SK-N-SH (cell line): ENCODE measurements around the gene ORM1.

Experiments
- EP300 ChIP-seq, 2 experiments: IDR thresholded peaks; 2 replicates each; pipeline versions ENCODE4 v1.4.0 to v1.6.1; 2012; ENCODE audit warnings: borderline replicate concordance in 1 of 2, low read depth in 1 of 2, low read length in 1 of 2
- FOXJ3 ChIP-seq: sonication (generic); formaldehyde crosslinking; IDR thresholded peaks from 2 replicates; pipeline ENCODE4 v1.5.1; 2020; ENCODE audit warnings: mild to moderate bottlenecking, missing genetic modification reagents
- GATA2 ChIP-seq: sonication (generic); formaldehyde crosslinking; IDR thresholded peaks from 2 replicates; pipeline ENCODE4 v1.5.0; 2020; ENCODE audit warnings: mild to moderate bottlenecking, missing genetic modification reagents
- JUND ChIP-seq: IDR thresholded peaks from 2 replicates; pipeline ENCODE4 v1.4.0; 2012
- NRF1 ChIP-seq: IDR thresholded peaks from 2 replicates; pipeline ENCODE4 v1.6.1; 2012; ENCODE audit warnings: low read depth, mild to moderate bottlenecking, low read length
- POLR2AphosphoS5 ChIP-seq: IDR thresholded peaks from 2 replicates; pipeline ENCODE4 v1.6.1; 2012; ENCODE audit warnings: low read depth, low read length
- RFX5 ChIP-seq: IDR thresholded peaks from 2 replicates; pipeline ENCODE4 v1.6.1; 2012; ENCODE audit warnings: mild to moderate bottlenecking, improper control_type of control experiment, low read length
- SIN3A ChIP-seq: IDR thresholded peaks from 2 replicates; pipeline ENCODE4 v1.6.1; 2012; ENCODE audit warnings: low read depth, mild to moderate bottlenecking, low read length, moderate library complexity, borderline replicate concordance
- TF ChIP-seq, protein P1 (sequence below): fragments of 150-350 bp; IDR thresholded peaks from 2 replicates; pipeline ENCODE4 v1.6.1; 2017; ENCODE audit warnings: antibody characterized with exemption, low read length, low read depth, borderline replicate concordance
- TF ChIP-seq, protein P2 (sequence below): fragments of 200-600 bp; sonication (generic); IDR thresholded peaks from 2 replicates; pipeline ENCODE4 v1.6.1; 2017; ENCODE audit warnings: antibody characterized with exemption, mild to moderate bottlenecking, moderate library complexity
- TF ChIP-seq, protein P3 (sequence below): IDR thresholded peaks from 2 replicates; pipeline ENCODE4 v1.6.1; 2012; ENCODE audit warnings: mild to moderate bottlenecking, low read depth, low read length, moderate library complexity

DNA sequence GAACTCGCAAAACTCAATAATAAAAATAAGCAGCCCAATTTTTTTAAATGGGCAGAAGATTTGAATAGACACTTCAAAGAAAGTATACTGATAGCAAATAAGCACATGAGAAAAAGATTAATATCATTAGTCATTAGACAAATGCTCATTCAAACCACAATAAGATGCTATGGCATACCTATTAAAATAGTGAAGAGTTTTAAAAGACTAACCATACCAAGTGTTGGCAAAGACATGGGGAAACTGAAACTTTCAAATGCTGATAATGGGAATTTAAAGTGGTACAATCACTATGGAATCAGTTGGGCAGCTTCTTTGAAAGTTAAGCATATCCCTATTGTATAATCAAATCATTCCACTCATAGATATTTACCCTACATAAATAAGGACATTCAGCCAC, 26.6 kb upstream of the ORM1 start:
- TF ChIP-seq FOXJ3 (CRISPR knock-in tag) = no peak
- no peak for TF ChIP-seq RFX5
- TF ChIP-seq GATA2 (CRISPR knock-in tag) = no peak
- TF ChIP-seq SIN3A = no peak
- no peak for TF ChIP-seq EP300 (IDR thresholded peaks at IDR 0.05; ENCODE audit: borderline replicate concordance in 1 of 2, low read depth in 1 of 2, low read length in 1 of 2)
- TF ChIP-seq, protein P1, sequence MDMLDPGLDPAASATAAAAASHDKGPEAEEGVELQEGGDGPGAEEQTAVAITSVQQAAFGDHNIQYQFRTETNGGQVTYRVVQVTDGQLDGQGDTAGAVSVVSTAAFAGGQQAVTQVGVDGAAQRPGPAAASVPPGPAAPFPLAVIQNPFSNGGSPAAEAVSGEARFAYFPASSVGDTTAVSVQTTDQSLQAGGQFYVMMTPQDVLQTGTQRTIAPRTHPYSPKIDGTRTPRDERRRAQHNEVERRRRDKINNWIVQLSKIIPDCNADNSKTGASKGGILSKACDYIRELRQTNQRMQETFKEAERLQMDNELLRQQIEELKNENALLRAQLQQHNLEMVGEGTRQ = no peak
- no peak for TF ChIP-seq JUND
- TF ChIP-seq, protein P2, sequence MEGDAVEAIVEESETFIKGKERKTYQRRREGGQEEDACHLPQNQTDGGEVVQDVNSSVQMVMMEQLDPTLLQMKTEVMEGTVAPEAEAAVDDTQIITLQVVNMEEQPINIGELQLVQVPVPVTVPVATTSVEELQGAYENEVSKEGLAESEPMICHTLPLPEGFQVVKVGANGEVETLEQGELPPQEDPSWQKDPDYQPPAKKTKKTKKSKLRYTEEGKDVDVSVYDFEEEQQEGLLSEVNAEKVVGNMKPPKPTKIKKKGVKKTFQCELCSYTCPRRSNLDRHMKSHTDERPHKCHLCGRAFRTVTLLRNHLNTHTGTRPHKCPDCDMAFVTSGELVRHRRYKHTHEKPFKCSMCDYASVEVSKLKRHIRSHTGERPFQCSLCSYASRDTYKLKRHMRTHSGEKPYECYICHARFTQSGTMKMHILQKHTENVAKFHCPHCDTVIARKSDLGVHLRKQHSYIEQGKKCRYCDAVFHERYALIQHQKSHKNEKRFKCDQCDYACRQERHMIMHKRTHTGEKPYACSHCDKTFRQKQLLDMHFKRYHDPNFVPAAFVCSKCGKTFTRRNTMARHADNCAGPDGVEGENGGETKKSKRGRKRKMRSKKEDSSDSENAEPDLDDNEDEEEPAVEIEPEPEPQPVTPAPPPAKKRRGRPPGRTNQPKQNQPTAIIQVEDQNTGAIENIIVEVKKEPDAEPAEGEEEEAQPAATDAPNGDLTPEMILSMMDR = no peak
- no peak for TF ChIP-seq NRF1
- no peak for TF ChIP-seq POLR2AphosphoS5
- TF ChIP-seq, protein P3, sequence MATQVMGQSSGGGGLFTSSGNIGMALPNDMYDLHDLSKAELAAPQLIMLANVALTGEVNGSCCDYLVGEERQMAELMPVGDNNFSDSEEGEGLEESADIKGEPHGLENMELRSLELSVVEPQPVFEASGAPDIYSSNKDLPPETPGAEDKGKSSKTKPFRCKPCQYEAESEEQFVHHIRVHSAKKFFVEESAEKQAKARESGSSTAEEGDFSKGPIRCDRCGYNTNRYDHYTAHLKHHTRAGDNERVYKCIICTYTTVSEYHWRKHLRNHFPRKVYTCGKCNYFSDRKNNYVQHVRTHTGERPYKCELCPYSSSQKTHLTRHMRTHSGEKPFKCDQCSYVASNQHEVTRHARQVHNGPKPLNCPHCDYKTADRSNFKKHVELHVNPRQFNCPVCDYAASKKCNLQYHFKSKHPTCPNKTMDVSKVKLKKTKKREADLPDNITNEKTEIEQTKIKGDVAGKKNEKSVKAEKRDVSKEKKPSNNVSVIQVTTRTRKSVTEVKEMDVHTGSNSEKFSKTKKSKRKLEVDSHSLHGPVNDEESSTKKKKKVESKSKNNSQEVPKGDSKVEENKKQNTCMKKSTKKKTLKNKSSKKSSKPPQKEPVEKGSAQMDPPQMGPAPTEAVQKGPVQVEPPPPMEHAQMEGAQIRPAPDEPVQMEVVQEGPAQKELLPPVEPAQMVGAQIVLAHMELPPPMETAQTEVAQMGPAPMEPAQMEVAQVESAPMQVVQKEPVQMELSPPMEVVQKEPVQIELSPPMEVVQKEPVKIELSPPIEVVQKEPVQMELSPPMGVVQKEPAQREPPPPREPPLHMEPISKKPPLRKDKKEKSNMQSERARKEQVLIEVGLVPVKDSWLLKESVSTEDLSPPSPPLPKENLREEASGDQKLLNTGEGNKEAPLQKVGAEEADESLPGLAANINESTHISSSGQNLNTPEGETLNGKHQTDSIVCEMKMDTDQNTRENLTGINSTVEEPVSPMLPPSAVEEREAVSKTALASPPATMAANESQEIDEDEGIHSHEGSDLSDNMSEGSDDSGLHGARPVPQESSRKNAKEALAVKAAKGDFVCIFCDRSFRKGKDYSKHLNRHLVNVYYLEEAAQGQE = no peak
